Muscle of back (tissue), 13 donors: Measurements from ENCODE around the gene GEMIN7. TPM values are rescaled to one million over a fixed set of nuclear protein-coding genes. Genes with fewer than 3 reads are reported as not detected.

ENCODE experiments used
- DNase-seq, 3 donors: peaks; one replicate each; pipeline versions ENCODE4 v3.0.0 to v3.0.0-alpha.2; 2013
- long read RNA-seq, 9 donors: transcript quantifications; one replicate each; lab custom pipeline, GENCODE V29; 2026
- polyA plus RNA-seq, 10 donors: library from polyadenylated mRNA; unstranded; fragments of 120-200 nt; gene quantifications; one replicate each; pipeline ENCODE4 v1.2.1, GENCODE V29; 2013; ENCODE audit not compliant: insufficient read length in 10 of 10

Gene GEMIN7, protein sequence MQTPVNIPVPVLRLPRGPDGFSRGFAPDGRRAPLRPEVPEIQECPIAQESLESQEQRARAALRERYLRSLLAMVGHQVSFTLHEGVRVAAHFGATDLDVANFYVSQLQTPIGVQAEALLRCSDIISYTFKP
- 10 to 100 TPM; 14.5 to 23.9 (median 21.5) TPM for polyA plus RNA-seq
- long read RNA-seq, donor 1, partial matches to known transcripts = 0 of 8 reads
- long read RNA-seq, donor 1, other reads (novel, unspliced or antisense) = 0 of 8 reads
- long read RNA-seq, donor 2, partial matches to known transcripts = 0 of 11 reads
- long read RNA-seq, donor 2, other reads (novel, unspliced or antisense) = 0 of 11 reads
- long read RNA-seq, donor 3 = 0 reads
- long read RNA-seq, donor 4, partial matches to known transcripts = 0 of 4 reads
- long read RNA-seq, donor 4, other reads (novel, unspliced or antisense) = 0 of 4 reads
- long read RNA-seq, donor 5, transcript GEMIN7-201 (3 exons, 1,657 nt) = major isoform, 7 of 15 reads
- long read RNA-seq, donor 5, partial matches to known transcripts = 0 of 15 reads
- long read RNA-seq, donor 5, other reads (novel, unspliced or antisense) = 0 of 15 reads
- long read RNA-seq, donor 6, transcript GEMIN7-203 (2 exons, 848 nt) = major isoform, 6 of 11 reads
- long read RNA-seq, donor 6, partial matches to known transcripts = 0 of 11 reads
- long read RNA-seq, donor 6, other reads (novel, unspliced or antisense) = 0 of 11 reads
- long read RNA-seq, donor 7, partial matches to known transcripts = 0 of 2 reads
- long read RNA-seq, donor 7, other reads (novel, unspliced or antisense) = 0 of 2 reads
- long read RNA-seq, donor 8, partial matches to known transcripts = 0 of 7 reads
- long read RNA-seq, donor 8, other reads (novel, unspliced or antisense) = 0 of 7 reads
- long read RNA-seq, donor 9, partial matches to known transcripts = 0 of 1 reads
- long read RNA-seq, donor 9, other reads (novel, unspliced or antisense) = 0 of 1 reads

DNA sequence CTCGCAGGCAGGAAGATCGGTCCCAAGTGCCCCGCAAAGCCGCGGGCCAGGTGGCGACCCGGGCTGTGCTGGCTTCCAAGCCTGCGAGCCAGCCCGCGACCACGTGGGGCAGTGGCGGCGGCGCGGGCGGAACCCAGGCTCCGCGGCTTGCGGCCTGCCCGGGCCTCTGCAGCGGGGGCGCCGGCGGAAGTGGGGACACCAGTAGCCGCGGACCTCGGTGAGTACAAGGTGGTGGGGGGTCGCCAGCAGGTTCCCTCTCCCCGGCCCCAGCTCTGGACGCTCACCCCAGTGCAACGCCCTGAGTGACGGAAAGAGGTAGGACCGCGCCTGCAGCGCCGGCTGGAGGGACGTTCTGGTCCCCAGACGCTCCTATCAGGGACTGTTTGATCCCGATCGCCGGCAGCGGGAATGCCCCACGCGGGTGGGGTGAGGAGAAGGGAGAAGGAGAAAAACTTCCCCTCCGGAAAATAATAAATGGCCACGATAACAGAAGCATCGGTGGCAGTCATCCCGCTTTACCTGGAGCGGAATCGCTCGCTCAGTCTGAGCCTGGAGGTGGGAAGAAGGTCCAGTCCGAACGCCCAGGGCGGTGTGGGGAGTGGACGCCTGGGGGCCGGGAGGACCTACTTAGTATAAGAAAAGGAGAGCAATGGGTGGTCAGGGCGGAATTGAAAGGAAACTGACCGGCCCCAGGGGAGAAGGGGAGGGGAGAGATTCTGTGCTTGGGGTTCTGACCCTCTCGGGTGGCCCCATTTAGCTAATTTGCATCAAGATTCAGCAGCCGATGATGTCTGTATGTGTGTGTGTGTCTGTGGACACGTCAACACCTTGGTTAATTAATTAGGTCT lies at the start of gene GEMIN7:
TSS of gene GEMIN7 (plus strand) at position 198 of the 848 bp plus-strand sequence. CDS start 10,855 bp downstream, outside the sequence.
- peak in 2 of 3 donors; percentile 69 to 90 for DNase-seq

DNA sequence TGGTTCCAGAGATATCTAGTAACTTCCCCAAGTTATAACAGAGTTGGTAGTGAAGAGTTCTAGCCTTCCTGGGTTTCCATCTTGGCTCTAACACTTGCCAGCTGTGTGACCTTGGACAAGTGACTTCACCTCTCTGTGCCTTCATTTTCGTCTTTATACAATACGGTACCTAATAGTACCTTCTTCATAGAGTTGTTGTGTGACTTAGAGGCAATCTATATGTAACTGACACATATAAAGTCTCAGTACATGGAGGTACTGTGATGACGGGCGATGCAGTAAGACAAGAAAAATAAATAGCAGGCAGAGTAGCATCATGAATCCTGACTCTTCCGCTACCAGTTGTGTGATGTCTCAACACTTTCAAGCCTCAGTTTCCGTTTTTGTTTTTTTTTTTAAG lies 48.2 kb upstream of the GEMIN7 start:
- no peak for DNase-seq

DNA sequence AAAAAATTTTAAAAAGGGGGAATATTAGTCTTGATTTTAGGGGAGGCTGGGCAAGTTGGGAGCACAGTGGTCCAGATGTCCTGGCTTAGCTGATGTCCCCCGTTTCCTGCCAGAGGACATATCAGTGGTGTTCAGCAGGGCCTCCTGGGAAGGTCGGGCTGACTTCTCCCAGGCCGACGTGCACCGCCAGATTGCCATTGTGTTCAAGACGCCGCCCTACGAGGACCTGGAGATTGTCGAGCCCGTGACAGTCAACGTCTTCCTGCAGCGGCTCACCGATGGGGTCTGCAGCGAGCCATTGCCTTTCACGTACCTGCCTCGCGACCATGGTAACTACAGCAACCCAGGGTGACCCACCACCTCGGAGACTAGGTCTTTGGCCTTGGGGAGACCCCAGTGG lies 46.6 kb upstream of the GEMIN7 start:
- DNase-seq = no peak

DNA sequence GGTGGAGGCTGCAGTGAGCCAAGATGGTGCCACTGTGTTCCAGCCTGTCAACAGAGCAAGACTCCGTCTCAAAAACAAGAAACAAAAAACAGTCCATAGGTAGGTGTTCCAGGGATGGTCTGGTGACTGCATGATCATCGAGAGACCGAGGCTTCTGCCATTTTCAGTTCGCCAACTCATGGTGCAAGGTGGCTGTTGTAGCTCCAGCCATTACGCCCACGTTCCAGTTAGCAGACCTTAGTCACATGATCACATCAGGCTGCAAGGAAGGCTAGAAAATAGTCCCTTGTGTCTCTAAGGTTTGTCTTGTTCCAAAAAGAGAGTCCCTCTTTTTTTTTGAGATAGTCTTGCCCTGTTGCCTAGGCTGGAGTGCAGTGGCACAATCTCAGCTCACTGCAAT lies 43.3 kb upstream of the GEMIN7 start:
- no peak for DNase-seq

DNA sequence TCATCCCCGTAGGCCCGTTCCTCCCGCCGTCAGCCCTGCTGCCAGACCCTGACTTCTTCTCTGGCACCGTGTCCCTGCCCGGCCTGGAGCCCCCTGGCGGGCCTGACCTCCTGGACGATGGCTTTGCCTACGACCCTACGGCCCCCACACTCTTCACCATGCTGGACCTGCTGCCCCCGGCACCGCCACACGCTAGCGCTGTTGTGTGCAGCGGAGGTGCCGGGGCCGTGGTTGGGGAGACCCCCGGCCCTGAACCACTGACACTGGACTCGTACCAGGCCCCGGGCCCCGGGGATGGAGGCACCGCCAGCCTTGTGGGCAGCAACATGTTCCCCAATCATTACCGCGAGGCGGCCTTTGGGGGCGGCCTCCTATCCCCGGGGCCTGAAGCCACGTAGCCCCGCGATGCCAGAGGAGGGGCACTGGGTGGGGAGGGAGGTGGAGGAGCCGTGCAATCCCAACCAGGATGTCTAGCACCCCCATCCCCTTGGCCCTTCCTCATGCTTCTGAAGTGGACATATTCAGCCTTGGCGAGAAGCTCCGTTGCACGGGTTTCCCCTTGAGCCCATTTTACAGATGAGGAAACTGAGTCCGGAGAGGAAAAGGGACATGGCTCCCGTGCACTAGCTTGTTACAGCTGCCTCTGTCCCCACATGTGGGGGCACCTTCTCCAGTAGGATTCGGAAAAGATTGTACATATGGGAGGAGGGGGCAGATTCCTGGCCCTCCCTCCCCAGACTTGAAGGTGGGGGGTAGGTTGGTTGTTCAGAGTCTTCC lies 41.5 kb upstream of the GEMIN7 start:
- DNase-seq = no peak

DNA sequence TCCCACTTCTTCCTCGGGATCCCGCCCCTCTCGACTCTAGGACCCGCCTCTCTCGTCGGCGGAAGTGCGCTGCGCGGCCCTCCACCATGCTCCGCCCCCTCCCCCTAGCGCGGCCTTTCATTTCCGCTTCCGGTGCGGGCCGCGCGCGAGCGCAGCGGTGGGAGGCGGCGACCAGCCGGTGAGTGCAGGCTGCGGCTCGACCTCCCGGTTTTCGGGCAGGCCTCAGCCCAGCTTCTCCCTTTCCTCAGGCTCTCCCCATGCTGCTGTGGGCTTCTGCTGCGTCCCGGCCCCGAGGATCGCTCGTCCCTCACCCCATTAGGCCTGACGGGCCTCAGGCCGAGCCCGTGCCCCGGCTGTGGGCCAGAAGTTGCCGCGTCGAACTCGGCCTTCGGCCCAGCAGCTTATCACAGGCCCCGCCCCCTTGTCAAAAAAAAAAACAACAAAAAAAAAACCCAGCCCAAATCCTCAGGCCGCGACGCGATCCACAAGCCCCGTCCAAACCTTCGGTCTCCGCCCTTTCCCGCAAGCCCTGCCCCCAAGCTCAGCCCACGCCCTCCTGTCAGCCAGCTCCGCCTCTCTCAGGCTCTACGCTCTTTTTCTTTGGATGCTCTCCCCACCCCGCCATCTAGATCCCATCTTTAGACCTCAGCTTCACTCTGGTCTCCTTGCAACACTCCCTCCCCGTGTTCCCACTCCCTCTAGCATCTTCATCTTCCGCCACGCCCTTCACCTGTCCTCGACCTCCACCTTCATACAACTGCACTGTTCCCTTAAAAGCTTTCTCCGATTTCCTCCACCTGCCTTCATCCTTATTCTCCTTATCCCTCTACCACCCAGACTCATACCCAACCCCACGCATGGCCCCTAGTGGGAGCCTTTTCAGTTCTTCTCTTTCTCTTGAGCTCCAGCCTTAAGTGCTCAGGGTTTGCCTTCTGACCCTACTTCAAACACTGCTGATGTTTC lies 39.8 kb upstream of the GEMIN7 start, which contains the start of gene CLASRP:
TSS of gene CLASRP (plus strand) at position 115 of the 963 bp plus-strand sequence. CDS start 1,168 bp downstream, outside the sequence.
- peak; percentile 89 to 97 (median 94) for DNase-seq

DNA sequence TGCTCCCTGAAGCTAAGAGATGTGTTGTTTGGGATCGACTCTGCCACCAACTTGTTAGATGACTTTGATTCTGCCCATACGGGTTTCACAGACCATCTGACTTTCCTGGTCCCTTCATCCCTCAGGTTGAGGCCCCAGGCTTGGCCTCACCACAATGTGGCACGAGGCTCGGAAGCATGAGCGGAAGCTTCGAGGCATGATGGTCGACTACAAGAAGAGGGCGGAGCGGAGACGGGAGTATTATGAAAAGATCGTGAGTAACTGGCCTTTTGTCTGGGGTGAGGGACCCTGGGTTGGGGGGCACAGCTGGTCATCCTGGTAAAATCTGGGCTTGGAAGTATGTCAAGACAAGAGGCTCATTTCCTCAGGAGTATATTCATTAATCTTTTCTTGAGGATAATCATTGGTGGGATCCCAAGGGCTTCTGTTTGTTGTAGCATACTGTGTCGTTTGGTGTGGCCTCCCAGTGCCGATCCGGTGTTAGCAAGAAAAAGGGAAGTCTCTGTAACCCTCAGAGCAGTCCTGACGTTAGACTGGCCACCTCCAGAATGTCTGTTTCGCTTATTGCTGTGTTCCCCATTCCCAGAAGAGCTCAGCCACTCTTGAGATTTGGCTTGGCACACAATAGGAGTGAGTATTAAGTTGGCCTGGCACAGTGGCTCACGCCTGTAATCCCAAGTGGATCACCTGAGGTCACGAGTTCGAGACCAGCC lies 38.8 kb upstream of the GEMIN7 start:
- DNase-seq = no peak

DNA sequence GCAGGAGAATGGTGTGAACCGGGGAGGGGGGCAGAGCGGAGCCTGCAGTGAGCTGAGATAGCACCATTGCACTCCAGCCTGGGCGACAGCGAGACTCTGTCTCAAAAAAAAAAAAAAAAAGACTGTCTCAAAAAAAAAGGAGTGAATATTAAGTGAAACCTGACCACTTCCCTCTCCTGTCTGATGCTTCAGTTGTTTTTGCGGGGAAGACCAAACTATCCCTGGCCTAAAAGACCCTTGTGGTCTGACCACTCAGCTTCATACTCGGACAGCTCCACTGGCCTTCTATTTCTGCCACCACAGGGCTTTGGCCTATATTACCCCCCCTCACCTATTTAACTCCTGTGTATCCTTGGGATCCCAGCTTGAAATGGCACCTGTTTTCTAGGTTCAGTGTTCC lies 37.9 kb upstream of the GEMIN7 start:
- no peak for DNase-seq

DNA sequence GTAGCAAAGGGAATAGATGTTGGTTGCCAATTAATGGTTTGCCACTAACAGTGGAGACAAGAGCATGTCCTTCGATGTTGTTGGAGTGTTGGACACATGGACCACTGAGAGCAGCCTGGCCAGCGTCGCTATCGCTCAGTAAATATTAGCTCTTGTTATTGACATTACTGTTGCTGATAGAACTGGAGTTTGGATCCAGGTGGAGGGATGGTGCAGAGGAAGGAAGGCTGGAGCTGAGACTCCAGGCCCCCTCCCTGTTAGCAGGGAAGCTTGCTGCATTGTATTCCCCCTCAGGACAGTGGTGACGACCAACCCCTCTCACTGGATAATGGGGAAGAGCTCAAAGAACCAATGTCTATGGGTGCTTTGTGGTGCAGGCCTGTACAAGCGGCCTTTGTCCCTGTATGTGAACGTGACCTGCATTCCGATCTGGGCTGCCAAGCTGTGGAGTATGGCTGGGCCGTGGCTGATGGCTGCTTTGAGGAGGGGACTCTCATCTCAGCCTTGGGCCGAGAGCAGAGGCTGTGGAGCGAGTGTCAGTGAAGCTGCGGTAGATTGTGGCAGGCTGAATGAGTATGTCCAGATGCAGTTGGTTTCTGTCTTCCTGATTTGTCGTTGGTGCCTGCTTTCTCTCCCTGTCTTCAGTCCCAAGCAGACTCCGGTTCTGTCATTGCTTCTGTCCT lies 33.2 kb upstream of the GEMIN7 start:
- no peak for DNase-seq

DNA sequence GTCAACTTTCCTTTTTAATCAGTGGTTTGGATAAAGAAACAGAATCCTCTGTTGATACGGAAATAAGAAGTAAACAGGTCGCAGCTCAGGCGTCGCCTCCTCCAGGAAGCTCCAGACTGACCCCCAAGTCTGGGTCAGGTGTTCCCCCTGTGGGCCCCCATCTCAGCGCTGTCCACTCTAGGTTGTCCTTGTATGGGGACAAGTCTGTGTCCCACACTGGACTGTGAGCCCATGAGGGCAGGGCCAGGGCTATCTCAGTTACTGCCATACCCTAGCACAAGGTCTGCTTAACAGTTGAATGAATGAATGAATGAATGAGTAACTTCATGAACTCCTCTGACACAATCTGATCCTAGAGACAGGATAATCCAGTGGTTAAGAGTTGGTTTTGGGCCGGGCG lies 32.7 kb upstream of the GEMIN7 start:
- DNase-seq = no peak

DNA sequence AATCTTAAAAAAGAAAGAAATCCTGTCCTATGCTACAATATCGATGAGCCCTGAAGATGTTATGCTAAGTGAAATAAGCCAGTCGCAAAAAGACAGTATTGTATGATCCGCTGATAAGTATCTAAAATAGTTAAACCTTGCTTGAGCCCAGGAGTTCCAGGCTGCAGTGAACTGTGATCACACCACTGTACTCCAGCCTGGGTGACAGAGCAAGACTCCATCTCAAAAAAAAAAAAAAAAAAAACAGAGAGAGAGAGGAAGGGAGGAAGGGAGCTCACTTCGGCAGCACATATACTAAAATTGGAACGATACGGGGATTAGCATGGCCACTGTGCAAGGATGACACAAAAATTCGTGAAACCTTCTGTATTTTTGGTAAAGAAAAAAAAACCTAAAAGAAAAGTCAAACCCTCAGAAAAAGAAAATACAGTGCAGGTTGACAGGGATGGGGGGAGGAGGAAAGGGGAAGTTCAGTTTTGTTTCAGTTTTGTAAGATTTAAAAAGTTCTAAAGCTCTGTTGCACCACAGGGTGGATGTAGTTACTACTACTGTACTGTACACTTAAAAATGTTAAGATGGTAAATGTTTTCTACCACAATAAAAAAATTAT lies 31.8 kb upstream of the GEMIN7 start:
- DNase-seq = no peak

DNA sequence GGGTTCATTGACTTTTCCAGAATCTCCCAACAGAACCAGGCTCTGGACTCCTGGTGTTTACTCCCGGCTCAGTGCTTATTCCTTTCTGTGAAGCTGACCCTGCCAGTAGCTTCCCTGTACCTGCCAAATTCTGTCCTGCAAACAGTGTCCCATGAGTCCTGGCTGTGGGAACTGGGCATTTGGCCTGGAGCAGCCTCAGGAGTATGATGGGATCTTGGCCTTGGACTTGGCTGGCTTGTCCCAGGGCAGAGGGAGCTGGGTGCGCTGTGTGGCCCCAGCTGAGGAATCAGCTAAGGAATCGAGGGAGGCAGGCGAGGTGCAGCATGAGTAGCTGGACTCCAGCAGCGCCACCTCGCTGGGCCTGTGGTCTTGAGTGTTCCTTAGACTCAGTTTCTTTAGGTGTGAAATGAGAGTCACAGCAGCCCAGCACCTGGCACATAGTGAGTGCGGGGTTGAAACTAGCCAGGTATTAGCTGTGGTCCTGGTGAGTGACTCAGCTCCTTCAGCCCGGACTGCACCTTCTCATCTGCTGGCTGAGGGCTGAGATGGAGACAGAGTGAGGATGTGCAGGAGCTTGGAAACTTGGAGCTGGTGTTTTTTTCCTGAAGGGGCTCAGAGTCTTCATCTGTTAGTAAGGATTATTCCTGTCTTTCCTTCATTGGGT lies 29.9 kb upstream of the GEMIN7 start:
- DNase-seq = no peak

DNA sequence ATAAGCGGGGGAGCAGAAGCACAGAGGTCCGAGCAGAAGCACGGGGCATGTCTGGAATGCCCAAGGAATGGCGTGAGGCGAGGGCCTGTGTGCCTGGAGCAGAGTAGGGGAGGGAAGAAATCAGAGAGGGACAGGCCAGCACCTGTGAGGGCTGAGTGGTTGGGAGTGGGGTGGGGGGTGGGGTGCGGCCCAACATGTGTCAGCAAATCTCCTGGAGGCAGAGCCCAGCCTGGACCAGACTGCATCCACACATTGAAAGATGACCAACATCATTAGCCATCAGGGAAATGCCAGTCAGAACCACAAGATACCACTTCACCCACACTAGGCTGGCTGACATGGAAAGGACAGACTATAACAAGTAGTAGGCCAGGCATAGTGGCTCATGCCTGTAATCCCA lies 29.0 kb upstream of the GEMIN7 start:
- DNase-seq = no peak

DNA sequence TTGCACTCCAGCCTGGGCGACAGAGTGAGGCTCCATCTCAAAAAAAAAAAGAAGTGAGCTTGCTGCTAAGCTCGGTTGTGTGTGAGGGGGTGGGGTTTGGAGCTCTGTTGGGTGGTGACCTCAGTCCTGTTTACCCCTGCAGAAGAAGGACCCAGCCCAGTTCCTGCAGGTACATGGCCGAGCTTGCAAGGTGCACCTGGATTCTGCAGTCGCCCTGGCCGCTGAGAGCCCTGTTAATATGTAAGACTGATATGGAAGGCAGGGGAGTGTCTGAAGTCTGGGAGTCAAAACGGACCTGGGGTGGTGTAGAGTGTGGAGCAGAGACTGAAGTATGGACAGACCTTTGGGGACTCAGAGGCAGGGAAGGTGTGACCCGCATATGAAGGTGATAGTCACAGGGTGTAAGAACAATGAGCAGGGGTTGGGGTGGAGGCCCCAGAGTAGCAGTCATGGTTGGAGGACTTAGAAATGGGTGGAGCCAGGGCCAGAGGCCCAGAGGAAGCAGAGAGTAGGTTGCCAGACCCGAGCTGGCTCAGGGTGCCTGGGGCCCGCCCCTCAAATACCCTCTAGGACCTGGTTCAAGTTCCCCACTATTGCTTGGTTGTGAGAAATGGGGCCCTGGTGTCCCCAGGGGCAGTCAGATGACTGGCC lies 27.0 kb upstream of the GEMIN7 start:
- no peak for DNase-seq

DNA sequence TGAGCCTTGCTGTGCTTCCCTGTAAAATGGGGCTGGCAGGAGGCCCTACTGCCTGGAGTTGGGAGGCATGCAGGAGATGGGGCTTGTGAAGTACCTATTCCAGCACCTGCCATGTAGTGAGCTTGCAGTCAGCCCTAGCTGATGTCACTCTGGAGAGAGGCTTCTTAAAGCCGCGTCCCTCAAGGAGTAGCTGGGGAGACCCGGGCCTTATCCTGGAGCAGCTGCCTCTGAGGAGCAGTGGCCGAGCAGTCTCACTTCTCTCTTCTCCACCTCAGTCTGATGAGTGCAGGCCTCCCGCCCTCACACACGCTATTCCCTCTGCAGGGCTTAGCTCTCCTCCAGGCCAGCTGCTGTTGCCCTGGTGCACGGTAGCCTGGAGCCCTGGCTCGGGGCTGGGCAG lies 22.2 kb upstream of the GEMIN7 start:
- DNase-seq = no peak

DNA sequence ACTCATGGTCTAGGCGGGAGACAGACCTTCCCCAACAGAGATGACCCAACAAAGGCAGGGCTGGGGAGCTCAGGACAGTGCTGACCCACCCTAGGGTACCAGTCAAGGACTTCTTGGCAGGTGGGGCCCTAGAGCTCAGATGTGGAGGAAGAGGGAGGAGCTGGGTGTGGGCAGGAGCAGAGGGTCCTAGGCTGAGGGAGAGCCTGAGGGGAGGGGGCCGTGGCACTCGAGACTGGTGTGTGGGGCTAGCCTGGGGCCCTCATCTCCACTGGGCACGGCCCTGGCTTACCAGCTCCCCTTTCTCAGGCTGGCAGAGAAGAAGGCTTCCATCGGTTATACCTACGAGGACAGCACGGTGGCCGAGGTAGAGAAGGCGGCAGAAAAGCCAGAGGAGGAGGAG lies 21.6 kb upstream of the GEMIN7 start:
- no peak for DNase-seq
